ENCODE results near the gene ABHD1.

DNA sequence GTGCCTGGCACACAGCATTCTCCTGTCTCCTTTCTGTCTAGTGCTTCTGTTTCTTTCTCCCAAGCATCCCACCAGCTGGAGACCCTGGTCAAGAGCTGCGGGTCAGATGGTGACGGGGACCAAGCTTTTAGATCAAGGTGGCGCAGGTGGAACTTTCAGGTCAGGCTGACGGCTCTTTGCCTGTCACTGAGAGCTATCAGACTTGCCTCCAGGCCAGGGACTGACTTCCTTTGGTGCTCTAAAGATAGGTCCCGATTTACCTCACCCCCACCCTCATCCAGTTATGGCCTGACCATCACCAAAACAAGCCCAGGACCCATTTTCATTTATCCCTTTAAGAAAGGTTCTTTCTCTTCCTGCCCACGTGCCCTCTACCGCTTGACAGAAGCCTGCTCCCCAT, 46.4 kb upstream of the ABHD1 start:
- TF ChIP-seq, protein P1, sequence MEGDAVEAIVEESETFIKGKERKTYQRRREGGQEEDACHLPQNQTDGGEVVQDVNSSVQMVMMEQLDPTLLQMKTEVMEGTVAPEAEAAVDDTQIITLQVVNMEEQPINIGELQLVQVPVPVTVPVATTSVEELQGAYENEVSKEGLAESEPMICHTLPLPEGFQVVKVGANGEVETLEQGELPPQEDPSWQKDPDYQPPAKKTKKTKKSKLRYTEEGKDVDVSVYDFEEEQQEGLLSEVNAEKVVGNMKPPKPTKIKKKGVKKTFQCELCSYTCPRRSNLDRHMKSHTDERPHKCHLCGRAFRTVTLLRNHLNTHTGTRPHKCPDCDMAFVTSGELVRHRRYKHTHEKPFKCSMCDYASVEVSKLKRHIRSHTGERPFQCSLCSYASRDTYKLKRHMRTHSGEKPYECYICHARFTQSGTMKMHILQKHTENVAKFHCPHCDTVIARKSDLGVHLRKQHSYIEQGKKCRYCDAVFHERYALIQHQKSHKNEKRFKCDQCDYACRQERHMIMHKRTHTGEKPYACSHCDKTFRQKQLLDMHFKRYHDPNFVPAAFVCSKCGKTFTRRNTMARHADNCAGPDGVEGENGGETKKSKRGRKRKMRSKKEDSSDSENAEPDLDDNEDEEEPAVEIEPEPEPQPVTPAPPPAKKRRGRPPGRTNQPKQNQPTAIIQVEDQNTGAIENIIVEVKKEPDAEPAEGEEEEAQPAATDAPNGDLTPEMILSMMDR (IDR thresholded peaks at IDR 0.05): no peak
- TF ChIP-seq POLR2A (IDR thresholded peaks at IDR 0.05): no peak

Data from vagina (tissue), 2 donors.